Activated T-cell treated with anti-CD3 and anti-CD28 coated beads for 4 hours (primary cell): ENCODE data around the gene APCDD1L.
"Not testable (repeated sequence)": the region's sequence is repeated elsewhere in the genome, so short reads cannot be mapped to it uniquely, and the experiment has no call there.

Experiments used
- DNase-seq: peaks from one replicate; pipeline ENCODE4 v3.0.0-alpha.2; 2020

The APCDD1L gene

DNA sequence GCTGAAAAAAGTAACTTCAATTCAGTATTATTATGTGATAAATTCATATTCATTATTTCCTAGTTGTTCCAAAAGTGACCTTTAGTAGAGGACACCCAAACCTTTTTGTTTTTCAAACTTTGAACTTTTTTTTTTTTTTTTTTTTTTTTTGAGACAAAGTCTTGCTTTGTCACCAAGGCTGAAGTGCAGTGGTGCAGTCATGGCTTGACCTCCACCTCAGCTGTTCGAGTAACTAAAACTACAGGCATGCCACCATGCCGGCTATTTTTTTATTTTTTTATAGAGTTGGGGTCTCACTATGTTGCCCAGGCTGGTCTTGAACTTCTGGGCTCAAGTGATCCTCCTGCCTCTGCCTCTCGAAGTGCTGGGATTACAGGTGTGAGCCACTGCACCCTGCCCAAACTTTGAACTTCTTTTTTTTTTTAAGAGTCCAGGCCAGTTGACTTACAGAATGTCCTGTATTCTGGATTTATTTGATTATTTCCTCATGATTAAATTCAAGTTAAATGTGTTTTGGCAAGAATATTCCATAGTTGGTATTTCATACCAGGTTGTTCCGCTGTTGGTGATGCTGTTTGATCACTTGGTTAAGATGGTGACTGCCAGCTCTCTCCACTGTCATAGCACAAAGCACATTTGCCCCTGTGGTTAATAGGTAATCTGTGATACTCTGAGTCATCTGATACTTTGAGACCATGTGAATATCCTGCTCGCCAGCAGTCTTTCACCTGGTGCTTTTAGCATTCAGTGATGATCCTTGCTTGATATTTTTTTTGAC lies 78.1 kb downstream of the APCDD1L start:
- DNase-seq: no peak

DNA sequence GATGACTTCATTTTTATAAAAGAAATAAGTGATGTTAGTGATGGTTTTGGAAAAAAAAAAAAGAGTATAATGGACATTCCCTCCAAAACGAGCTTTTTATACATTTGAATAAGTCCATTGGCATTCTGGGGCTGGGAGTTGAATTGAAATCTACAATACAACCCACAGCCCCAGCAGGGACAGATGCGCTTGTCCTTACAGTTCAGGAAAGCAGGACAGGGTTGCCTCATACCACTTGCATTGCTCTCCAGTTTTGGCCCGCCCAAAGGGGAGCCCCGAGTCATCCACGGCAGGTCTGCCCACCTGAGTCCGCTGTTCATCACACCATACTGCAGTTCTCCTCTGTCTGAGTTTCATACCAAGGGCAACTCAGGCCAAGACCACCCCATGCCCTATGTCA lies 80.0 kb downstream of the APCDD1L start:
- no peak for DNase-seq

DNA sequence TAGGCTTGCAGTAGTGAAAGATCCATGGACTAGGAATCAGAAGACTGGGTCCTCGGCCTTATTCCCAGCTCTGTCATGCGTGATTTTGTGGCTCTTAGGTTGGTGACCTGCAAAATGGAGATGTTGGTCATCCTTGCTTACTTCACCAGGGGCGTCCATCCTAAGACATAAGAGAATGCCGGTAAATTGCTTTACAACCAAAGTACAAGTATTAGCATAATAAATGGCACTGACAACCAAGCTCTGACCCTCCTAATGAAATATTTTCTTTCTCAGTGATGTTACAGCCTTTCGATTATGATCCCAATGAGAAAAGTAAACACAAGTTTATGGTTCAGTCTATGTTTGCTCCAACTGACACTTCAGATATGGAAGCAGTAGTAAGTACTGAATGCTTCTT lies 80.9 kb downstream of the APCDD1L start:
- no peak for DNase-seq

DNA sequence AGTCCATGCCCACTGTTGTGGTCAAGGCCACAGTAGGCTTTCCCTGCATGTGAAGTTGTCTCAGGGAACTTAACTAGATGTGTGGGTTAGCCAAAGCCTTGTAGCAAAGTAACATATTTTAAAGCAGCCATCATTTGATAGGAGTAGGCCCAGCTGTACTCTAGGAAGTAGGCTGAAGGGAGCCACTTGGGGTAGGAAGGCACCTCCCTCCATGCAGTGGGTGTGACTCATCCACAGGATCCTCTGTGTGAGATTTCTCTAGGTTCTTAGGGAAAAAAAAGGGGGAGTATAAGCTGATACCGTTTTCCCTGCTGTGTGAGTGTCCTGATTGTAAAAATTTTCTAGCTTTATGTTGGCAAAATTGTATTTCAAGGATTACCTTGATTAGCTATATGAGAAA lies 81.4 kb downstream of the APCDD1L start:
- no peak for DNase-seq

DNA sequence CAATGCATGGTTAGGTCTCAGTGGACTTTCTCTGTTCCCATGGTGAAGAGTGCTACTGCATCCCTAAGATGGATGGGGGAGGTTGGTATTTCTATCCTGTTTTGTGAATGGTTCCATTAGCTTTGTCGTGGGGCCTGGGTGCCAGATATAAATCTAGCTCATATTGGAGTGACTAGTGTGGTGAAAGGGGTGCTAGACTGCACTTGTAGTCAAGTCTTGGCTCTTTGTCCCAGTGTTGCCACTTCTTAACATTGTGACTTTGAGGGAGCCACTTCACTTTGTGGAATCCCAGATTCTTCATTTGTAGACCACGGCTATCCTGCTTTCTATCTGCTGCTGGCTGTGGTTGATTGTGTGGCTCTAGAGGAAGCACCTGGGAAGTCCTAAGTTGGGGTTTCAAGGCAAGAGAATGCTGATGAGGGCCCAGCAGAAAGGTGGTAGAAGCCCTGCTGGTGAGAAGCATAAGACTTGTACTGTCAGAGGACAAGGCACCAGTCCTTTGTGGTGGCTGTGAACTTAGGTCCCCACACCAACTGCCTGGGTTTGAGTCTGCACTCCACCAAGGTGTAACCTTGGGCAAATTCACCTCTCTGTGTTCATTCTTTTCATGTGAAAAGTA lies 82.1 kb downstream of the APCDD1L start:
- no peak for DNase-seq

DNA sequence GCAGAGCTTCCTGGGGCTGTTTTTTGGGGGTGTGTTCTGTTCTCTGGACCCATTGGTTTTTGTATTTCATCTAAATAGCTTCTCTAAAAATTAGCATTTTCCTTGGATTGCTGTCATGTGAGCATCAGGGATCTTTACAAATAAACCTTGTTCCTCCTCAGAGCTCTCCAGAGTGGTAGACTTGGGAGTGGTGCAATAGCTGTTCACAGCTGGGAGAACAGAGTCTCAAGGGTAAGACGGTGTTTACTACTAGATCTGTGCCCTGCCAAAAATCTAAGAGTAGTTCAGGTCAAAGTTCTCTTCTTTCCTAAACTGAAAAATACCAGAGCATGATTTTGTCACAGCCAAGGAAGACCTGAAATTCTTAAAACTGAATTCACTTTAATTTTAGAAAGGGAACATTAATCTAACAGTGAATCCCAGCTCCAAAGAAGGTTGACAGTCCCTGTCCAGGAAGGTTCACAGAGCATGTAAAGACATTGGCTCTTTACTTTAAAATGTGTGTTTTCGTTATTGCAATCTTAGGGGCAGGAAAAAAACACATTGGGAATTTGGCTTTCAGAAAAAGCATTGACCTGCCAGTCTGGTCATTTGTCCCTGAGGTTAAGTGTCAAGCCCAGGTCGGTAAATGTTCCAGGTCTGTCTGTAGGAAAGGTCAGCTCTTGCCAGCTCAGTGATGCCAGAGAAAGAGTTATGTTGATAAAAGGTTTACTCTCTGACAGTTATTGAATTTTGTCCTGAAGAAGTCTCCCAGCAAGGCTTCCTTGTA lies 82.8 kb downstream of the APCDD1L start:
- DNase-seq: no peak

DNA sequence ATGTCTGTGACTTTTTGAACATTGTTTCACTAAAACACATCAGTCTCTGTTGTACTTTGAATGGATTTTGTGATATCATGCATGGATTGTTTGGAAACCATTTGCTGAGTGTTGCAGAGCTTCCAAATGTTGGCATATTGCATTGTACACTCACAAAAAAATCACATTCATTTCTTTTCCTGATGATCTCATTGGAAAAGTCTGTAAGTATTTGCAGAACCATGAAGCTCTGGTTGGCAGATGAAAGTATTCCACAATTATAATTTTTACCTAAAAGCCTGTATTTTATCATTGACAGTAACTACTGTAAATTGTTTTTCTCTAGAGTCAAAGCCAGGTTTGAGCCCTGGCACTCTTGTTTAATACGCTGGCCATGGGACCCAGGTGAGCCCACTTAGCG lies 84.1 kb downstream of the APCDD1L start:
- DNase-seq: no peak

DNA sequence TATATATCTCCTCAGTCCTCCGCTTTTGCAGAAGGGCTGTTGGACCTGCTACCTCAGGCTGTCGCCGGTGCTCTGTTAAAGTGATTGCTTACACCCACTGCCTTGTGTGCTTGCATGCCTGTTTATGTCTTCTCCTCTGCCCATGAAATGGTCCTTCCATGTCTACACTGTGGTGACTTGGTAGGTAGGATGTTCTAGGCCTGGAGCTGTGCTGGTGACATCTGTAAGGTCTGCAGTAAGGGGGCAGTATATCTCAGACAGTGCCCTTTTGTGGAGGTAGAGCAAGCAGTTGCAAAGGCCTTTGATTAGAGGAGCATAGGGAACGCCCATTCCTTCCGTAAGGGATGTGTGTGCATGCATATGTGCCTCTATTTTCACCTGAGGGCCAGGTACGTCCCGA lies 85.9 kb downstream of the APCDD1L start:
- DNase-seq: no peak

DNA sequence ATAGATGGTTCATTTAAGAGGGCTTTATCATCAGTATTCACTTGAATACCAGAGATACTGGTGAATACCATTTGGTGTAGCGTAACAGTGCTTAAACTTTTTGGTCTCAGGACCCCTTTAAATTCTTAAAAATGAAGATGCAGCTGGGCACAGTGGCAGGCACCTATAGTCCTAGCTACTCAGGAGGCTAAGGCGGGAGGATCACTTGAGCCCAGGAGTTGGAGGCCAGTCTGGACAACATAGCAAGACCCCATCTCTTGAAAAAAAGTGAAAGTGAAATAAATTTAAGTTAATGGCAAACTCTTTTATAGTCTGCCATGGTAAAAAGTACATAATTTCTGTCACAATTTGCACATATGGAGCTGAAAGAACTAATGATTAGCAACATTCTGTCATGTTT lies 86.8 kb downstream of the APCDD1L start:
- DNase-seq: no peak

DNA sequence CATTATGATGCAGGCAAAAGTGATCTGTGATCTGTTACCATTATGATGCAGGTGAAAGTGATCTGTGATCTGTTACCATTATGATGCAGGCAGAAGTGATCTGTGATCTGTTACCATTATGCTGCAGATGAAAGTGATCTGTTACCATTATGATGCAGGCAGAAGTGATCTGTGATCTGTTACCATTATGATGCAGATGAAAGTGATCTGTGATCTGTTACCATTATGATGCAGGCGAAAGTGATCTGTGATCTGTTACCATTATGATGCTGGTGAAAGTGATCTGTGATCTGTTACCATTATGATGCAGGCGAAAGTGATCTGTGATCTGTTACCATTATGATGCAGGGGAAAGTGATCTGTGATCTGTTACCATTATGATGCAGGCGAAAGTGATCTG lies 87.6 kb downstream of the APCDD1L start:
- not testable (repeated sequence) for DNase-seq

DNA sequence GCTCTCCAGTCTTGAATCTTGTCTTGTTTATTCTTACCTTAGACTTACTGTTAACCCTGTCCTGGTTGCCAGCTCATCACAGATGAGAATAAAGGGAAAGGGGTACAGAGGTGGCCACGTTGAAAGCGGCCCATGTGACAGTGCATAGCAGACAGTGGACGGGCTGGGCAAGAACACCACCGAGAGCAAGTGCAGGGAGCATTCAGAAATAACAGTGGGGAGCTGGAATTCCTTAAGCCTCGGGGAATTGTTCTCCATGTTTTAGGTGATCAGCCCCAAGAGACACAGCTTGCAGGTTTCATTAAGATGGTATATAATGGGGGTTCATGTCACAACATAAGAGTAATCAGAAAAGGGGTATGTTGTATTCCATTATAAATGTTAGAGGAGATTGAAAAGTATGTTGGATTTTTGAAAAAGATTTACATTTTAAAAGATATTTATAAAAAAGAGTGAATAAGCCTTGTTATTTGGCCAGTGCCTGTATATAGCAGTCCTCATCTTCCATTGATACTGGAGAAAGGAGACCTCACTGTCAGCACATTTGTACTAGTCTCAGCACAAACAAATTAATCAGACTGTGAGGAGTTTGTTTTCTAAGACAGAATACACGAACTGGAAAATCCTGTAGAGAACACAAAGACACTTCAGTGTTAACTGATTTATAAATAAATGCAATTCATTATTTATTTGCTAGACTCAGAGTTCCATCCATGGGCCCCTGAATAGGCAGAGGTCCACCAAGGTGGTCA lies 90.8 kb downstream of the APCDD1L start:
- DNase-seq: no peak

DNA sequence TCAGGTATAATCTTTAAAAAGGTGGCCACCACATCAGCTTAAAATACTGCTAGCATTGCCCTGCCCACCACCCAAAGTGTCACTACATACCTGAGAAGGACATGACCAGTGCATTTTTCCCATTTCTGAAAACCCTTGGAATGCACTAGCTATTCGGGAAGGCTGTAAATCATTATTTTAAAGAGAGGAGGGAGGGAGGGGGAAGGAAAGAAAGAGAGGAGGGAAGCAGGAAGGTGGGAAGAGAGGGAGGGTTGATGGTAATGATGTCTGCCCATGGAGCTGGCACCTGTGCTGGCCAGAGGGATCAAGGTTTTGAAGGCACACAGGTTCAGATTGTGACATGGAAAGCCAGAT lies 93.7 kb downstream of the APCDD1L start:
- DNase-seq: no peak

DNA sequence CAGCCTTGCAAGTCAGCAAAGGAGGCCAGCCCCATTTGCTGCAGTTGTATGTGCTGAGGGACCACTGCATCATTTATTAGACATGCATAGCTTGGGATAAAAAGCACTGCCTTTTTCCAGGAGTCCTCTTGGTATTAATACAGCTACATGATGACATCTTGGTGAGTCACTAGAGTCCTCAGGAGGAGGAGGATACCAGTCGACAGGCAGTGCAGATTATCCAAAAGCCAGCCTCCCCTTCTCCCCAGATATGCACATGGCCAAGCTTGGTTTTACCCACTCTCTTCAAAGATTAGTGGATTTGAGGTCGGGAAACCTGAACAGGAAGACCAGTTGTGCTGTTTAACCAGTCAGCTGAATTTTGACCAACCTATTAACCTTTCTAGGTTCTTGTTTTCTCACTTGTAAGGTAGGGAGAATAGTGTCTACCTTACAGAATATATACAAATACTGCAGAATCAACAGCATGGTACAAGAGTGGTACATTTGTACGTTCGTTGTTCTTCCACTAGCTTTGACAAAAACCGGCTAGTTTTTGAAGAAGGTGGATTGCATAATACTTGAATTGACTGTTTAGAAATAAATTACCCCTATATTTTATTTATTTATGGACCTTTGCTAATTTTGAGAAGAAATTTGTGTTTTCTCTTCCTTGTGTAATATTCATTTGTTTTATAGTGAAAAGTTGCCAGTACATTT lies 94.3 kb downstream of the APCDD1L start:
- no peak for DNase-seq

DNA sequence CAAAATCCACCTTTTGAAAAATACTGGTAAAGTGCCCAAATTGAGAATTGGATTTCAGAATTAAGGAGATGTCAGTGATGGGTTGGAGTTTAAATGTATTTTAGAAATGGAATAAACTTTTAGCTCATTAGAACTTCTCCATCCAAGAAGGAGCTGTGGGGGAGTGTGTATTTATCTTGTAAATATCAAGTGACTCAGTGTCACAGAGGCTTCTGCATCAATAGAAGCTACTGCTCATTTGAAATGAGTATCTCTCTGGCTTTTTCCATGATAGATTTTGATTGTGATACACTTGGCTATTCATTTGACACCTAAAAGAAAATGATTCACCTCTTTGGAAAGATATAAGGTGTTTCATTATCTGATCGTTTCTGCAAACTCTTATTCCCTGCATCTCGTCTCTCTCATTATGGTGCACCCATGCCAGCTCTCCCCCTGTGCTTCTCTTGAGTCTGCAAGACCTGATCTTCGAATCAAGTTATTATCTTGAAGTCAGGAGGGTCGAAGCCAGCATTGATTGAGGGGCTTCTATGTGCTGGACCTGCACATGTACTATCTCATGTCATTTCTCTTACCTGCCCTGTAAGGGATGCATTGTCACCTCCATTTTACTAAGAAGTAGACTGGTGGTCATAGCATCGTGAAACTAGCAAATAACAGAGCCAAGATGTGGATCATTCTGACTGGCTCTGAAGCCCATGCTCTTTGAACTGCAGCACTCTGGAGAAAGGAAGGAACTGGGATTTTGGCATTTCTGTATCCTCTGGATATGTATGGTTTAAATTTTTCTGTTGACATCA lies 96.0 kb downstream of the APCDD1L start:
- no peak for DNase-seq

DNA sequence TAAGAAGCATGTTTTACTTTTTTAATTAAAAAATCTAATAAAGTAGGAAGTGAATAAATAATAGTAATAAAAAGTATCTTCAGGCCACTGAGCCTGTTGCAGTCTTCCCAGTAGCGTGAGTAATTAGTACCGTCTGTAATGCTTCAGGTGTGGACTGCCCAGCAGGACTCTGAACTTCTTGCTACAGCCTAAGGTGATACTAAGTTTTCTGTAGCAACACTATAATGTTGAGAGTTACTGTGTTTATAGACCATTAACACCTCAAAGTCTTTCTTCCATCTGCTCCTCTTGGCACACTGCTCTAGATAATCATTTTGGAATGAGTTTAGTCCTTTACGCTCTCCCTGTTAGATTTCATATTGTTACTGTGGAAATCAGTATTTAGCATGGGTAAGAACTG lies 97.8 kb downstream of the APCDD1L start:
- DNase-seq: no peak

DNA sequence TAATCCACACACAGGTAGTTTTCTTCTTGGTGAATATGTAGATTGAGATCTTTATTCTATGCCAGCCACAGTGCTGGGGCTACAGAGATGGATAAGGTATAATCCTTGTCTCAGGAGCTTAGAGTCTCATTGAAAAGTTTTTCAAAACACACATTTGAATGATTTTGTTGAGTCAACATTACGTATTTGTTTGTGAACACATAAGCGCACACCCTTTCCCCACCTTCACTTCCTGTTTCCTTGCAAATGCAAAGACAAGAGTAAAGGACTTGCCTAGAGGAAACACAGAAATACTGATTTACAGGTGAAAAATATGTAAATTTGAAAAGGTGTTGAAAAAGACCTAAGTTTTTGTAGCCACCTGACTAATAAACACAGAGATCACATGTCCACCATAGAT lies 98.4 kb downstream of the APCDD1L start:
- no peak for DNase-seq

DNA sequence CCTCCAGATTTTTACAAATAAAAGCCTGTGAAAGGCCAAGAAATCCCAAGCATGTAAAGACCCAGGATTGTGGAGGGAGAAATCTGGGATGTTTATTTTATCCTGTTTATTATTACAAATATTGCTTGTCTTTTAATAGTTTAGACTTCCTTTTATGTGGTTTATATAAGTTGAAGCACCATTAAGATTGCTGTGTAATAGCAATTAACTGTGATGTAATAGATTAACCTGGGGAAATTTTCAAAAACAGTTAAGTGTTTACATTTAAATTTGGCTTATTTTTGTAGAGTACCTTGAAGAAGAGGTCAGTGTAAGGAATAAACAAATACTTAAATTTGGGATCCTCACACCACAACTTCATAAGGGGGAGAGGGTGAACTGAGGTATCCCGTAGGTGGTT lies 99.1 kb downstream of the APCDD1L start:
- DNase-seq: no peak

DNA sequence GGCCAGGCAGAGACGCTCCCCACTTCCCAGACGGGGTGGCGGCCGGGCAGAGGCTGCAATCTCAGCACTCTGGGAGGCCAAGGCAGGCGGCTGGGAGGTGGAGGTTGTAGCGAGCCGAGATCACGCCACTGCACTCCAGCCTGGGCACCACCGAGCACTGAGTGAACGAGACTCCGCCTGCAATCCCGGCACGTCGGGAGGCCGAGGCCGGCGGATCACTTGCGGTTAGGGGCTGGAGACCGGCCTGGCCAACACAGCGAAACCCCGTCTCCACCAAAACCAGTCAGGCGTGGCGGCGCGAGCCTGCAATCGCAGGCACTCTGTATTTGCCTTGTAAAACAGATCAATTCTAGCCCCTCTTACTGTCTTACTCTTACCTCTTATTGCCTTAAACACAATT lies 100.4 kb downstream of the APCDD1L start:
- DNase-seq: not testable (repeated sequence)

DNA sequence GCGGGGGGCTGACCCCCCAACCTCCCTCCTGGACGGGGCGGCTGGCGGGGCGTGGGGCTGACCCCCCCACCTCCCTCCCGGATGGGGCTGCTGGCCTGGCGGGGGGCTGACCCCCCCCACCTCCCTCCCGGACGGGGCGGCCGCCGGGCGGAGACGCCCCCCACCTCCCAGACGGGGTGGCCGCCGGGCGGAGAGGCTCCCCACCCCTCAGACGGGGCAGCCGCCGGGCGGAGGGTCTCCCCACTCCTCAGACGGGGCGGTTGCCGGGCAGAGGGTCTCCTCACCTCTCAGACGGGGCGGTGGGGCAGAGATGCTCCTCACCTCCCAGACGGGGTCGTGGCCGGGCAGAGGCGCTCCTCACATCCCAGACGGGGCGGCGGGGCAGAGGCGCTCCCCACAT lies 101.0 kb downstream of the APCDD1L start:
- DNase-seq: not testable (repeated sequence)
